ENCODE results near the gene ELAVL2.

Gene ELAVL2

DNA sequence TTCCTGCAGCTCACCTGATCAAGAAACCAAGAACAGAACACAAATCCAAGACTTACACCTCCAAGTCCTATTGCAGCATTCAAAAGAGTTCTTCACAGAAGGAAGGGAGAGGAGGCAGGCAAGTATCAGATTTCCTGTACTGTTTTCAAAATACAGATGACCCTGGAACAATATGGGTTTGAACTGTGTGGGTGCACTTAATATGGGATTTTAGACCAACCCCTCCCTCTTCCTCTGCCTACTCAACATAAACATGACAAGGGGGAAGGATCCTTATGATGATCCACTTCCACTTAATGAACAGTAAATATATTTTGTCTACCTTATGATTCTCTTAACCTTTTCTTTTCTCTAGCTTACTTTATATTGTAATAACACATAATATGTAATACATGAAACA lies 104.6 kb downstream of the ELAVL2 start:
- no peak for DNase-seq

DNA sequence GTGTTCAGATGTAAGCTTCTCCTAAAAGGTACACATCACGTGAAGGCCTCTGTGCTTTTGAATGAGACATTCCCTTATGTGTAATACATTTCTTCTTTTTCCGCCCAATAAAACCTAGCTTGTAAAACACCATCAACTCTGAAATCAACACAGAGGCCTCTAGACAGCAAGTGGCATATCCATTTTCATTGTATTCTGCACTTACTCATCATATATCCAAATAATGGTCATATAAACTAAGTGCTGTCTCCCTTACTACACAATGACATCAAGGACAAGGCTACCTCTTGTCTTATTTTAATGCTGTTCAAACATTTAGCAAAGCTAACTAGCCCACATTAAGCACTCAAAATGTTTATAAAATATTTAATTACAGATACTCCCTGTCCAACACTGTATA lies 108.5 kb downstream of the ELAVL2 start:
- peak; percentile 29 for DNase-seq

DNA sequence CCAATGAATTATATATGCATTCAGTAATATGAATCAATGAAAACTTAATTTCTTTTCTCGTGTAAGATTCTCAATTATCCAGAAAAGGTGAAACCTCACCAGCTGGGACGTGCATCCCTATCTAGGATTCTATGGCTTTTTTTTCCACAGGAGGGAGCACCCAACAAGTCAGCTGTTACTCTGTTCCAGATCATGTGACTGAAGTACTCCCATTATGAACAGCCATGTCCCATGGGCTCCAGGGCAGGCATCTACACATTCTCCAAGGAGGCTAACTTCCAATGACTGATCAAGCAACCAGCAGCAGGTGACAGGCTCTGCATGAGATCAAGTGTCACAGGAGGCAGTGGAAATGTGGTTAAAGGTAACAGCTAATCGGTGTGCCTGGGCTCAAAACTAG lies 118.8 kb downstream of the ELAVL2 start:
- DNase-seq: no peak

DNA sequence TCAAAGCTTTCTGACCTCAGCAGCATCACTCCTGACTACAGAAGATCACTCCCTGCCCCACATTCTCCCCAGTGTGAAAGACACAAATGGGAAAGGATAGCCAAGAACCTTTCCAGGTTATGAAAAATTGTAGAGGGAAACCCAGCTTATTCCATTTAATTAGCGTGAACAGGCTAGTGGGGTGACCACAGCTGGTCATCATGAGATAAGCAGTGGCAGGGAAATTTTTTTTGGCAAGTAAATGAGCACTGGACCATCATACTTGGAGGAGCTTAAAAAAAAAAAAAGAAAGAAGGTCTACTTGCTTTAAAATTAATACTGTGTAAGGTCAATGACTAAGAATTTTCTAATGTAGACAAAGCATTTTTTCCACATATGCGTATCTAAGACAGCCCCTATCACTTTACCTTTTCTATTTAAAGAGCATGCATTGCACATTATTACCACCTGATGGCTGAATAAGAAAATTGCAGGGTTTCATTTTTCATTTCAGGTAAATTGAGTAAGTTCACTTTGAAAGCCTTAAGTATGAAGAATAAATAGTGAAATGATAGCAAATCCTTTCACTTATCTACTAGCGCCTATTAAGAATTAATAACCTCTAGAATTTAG lies 123.6 kb downstream of the ELAVL2 start:
- DNase-seq: no peak

DNA sequence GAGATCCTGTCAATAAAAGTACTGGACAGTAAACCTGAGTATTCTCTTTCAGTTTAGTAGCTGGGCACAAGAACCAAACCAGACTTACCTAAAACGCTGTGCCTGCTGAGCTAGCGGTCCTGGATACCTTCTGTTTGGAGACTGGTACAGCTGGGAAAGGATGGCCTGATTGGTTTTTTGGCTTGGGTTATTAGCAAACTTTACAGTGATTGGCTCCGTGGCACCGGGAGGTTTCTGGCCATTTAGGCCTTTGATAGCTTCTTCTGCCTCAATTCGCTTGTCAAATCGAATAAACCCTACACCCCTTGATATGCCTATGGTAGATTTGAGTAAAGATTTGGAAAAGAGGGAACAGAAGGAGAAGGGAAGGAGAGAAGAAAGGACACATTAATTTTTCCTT lies 124.7 kb downstream of the ELAVL2 start:
- no peak for DNase-seq

DNA sequence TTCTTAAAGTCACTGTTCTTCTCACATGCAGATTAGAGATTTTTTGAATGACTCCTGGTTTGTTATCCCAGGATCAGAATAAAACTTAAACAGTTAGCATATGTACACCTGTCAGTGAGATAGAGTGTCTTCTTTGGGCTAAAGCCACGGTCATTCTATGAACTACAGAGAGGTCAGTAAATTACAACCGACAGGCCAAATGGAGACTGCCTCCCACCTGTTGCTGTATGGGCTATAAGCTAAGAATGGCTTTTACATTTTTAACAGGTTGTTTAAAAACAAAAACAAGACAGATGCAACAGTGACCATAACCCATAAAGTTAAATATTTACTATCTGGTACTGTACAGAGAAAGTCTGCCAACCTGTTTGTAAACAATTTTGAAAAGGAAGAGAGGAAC lies 125.7 kb downstream of the ELAVL2 start:
- DNase-seq: no peak

DNA sequence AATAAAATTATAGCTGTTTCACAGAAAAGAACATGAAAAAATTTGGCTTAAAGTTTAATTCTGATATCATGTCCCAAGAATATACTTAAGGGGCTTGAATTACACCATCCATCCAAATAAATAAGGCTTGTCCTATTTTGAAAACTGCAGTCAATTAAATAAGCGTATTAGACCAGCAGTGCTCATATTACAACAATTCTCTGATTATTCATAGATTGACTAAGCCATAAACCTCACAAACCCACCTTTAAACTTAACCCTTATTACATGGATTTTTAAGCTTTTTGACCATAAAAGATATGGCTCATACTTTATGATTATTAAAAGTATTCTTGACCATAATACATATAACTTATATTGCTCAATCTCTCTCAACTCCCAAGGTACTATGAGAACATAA lies 127.9 kb downstream of the ELAVL2 start:
- no peak for DNase-seq

DNA sequence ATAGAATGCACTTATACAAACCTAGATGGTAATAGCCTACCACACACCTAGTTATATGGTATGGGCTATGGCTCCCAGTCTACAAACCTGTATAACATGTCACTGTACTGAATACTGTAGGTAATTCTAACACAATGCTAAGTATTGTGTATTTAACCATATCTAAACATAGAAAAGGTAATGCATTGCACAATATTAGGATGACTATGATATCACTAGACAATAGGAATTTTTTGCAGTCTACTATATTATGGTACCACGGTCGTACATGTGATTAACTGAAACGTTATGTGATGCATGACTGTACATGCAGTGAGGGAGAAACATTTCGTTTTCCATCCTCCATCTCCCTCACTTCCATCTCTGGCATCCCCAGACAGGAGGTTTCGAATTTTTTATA lies 130.5 kb downstream of the ELAVL2 start:
- DNase-seq: no peak

DNA sequence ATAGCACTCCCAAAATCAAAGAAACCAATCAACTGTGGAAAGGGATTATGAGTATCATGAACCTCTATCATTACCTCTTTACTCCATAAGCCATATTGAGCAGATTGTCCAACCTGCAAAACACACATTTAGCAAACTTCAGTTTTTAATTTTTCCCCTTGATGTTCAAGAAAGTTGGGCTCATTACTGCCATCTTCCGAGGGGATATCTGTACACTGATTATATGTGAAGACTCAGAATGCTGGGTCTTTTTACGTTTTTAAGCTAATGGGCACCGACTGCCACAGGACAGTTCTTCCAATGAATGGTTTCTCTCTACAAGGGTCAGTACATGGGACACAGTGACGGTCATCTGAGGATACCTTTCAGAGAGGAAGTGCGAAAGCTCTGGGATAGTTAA lies 132.7 kb downstream of the ELAVL2 start:
- DNase-seq: no peak

DNA sequence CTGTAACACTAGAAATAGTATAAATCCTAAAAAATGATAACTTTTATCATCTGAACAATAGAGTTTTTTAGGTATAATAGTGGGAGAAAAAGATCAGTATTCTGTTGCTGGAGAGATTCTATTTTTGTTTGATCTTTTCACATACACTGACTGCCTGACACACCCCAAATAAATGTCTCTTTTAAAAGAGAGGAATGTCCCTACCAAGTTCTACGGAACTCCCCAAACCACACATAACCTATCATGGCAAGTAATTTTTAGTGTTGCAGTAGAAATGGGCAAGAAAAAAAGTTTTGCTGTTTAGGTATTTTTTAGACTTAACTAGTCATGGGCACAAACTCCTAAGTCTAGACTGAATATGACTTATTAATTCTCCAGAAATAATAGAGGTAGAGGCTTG lies 139.1 kb downstream of the ELAVL2 start:
- DNase-seq: no peak

DNA sequence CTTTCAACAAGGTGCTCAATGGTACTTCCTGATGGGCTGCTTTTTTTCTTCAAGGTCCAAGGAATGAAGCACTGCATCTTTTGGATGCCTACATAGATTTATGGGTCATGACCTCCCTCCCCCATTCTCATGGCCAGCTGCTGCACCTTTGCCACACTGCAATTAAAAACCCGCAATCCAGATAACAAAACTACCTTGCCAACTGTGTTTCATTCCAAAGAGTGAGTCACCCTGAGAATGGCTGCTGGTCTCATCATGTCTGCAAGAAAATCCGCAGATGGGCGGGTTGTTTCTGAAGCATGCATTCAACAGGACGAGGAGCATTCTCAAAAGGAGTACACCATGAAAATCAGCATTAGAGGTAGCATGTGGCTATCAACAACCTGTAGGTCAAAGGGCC lies 139.8 kb downstream of the ELAVL2 start:
- DNase-seq: no peak

DNA sequence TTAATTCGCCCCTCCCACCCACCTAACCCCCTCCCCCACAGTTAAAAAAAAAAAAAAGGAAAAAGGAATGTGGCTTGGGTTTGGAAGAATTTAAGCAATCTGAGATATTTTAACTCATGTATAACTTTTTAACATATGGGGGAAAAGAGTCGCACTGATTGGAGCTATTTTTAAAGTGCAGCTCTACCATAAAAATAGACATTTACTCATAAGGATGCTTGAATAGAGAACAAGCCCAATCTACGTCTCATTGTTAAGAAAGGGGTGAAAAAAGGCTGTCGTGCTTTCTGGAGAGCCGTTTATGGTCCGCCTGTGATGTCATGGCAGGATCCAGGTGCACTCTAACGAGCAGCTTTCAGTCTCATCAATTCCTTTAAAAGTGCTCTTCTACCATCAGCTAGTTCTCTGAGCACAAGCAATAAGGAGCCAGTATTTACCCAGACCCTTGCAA lies 142.4 kb downstream of the ELAVL2 start:
- DNase-seq: no peak

DNA sequence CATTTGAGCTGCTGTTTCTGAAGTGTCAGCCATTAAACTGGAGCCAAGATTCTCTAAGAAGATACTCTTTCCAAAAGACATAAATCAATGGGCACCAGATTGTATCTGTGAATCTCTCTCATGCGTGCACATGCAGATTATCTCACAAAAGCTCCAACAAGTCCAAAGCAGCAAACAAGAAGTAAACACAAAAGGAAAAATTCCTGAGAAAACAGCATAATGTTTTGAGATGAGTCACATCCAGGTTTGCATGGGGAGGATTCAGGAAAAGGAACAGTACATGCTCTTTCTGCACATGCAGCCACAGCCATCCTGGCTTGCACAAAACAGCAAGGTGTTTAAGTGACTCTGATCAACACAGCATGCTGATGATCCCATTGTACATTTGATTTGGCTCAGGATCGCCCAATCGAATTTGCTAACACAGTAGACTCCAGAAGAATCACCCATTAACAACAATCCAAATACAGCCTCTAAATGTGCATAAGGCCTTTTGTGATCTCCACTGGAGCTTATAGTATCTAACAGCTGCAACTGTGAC lies 143.1 kb downstream of the ELAVL2 start:
- DNase-seq: no peak

DNA sequence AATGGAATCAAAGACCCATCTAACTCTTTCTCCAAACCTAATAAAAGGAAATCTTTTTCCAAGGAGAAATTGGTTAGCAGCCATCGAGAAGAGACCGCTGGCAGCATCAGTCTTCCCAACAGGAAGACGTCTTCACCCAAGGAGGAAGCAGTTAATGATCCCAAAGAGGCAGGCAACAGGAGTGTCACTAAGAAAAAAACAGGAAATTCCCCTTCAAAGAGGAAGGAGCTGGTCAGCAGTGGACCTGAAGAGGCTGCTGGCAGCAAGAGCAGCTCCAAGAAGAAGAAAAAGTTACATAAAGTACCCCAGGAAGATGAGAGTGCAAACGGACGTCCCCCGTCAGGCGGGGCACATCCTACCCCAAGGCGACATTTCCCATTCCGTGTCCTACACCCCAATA lies 143.7 kb downstream of the ELAVL2 start:
- no peak for DNase-seq

DNA sequence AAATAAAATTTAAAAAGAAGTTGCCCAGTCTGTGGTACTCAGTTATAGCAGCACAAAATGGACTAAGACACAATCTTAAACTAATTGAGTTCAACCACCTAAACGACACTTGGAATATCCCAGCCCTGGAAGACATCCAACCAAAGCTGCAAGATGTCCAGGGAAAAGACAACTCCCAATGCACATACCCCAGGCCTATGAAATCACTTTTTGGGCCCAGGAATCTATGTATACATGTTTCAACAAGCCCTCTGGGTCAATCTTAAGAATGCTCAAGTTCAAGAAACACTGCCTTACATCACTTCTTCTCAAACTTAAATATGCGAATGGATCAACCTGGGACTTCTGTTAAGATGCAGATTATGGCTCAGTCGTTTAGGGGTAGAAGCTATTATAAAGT lies 148.6 kb downstream of the ELAVL2 start:
- no peak for DNase-seq

DNA sequence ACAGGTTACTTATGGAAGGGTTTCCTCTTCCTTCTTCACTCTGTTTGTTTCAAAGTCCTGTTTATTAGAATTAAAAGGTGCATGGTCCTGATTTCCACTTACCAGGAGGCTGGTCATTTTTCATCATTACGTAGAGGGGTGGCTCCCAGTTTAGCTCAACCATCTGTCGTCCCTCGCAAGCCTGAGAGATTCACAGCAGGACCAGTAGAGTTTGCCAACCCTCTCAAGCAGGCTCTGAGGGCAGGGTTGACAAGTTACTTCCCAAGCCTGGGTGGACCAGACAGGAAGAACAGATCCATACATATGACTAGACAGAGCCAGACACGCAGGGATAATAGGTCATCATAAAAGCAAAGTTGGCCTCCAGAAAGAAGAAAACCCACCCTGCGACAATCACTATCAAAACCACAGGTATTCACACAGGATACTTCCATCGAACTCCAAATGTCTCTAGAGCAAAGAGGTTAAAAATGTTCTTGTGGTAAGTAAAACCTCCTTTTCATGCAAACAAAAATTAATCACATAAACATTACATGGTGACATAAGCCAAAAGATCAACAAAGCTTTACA lies 151.9 kb downstream of the ELAVL2 start:
- no peak for DNase-seq

DNA sequence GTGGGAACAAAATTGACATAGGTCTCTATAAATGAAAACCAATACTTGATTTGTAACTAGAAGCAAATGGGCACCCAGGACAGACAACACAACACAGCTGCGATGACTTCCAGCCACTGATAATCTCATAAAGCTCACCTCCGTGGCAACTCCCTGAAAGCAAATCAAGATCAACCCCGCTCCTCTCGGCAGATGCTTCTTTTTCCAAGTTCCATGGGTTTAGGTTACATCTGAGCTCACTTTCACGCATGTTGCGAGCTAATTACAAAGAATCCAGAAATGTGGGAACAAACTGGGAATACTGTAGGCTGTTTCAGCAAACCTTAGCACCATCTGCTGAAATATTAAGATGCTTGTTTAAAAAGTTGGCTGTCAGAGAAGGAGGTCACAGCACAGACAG lies 153.9 kb downstream of the ELAVL2 start:
- no peak for DNase-seq

DNA sequence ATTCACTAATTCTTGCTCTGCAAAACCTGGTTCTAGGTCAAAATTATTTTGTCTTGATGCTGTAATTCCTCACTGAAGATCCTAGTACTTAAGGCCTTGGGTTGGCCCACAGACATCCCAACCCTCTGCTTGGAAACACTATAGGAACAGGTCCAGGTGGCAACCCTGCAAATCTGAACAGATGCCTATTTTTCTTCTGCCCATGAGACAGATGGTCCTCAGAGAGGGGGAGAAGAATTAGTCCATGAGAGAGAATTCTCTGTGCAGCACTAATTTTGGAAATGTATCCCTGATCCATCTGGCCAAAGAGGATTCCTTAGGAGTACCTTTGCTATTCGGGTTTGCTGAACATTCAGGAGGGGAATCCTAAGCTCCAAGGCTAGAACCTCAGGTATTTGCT lies 156.3 kb downstream of the ELAVL2 start:
- DNase-seq: no peak

DNA sequence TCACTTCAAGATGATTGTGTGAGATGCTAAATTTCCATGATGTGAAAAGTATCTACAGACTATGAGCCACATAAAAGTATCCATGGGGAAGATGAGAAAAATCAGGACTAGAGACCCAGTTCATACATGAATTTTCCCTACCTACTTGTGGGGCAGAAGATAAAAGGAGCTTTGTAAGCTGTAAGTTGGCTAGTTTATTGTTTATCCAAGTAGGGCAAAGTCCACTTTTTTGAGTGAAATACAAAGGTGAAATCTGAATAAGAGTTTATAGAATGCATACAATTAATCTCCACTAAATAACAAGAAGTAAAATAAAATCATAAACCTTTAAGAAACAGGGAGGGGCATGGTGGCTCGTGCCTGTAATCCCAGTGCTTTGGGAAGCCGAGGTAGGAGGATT lies 160.4 kb downstream of the ELAVL2 start:
- DNase-seq: no peak

DNA sequence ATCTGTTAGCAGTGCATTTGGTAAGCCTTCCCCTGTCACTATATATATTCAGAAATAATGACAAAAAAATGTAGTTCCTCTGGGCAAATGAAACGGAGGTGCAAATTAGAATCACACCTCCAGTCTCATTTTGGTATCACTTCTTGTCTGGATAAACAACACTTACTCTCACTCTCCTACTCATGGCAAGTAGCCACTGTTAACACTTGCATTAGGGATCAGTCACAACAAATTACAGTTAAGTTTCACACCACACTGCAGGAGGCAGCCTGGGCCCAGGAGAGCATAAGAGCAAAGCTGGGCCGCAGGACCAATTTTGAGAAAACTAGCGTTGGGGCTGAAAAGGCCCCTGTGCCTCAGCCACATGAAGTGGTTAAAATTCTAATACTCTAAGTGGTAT lies 161.0 kb downstream of the ELAVL2 start:
- DNase-seq: no peak

DNA sequence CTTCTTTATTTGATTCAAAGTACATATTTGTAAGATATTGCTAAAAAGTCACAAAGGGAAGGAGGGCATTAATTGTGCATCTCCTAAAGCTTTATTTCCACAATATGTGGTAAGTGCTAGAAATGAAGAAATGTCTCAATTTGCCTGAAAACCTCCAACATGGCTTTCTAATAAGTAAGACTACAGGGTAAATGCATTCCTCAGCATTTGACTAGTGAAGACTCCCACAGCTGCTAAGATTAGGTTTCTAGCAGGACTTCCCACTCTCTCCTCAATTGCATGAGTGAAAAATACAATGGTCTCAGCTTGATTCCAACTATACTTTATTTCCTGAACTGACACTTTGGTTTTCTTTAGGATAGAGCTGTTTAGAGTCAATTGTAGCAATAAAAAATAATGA lies 162.1 kb downstream of the ELAVL2 start:
- no peak for DNase-seq

DNA sequence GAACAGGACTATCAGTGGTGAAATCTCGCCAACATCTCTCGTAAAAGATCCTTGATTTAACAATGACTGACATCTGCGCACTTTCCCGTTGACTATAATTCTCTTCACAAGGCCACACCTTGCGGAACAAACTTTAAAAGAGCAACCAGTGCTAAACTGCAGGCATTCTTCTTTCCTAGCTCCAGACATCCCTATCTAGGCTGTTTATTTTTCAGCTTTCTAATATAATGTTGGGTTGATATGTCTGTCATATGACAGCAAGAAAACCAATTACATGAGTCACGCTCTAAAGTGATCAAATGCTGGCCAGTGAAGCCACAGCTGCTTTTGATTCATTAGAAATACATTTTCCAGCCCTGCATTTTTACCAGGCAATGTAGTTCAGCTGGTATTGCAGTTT lies 162.5 kb downstream of the ELAVL2 start:
- no peak for DNase-seq

DNA sequence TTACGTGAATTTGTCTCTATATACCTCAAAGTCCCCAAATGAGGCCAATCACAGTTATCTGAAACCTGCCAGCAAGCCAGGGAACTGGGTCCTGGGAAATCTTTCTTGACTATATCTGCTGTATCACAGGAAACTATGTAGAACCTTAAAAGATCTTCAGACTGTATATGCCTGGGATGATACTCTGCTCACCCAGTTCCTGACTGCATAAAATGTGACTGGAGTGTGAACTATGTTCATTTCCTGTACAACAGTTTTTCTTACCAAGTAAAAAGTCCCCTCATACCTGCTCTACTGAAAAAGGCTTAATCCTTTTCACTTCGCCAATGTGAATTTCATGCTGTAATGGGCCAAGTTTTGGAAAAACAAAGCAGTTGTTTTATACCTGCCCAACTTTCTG lies 162.9 kb downstream of the ELAVL2 start:
- DNase-seq: no peak

DNA sequence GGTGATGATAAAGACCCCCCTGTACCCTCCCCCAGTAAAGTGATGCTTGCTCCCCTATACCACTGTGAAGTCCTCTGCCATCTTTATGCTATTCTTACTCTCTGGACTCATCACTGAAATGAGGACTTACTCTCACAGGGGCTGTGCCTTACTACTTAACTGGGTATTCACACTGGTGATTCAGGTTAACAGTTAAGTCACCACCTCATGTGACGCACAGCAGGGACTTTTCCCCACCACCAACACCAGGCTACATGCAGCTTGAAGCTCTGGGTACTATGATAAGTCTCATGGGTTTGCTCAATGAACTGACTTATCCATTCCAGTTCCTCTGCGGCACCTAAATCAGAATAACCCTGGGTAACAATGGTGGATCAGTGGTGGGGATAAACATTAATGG lies 163.7 kb downstream of the ELAVL2 start:
- DNase-seq: no peak

DNA sequence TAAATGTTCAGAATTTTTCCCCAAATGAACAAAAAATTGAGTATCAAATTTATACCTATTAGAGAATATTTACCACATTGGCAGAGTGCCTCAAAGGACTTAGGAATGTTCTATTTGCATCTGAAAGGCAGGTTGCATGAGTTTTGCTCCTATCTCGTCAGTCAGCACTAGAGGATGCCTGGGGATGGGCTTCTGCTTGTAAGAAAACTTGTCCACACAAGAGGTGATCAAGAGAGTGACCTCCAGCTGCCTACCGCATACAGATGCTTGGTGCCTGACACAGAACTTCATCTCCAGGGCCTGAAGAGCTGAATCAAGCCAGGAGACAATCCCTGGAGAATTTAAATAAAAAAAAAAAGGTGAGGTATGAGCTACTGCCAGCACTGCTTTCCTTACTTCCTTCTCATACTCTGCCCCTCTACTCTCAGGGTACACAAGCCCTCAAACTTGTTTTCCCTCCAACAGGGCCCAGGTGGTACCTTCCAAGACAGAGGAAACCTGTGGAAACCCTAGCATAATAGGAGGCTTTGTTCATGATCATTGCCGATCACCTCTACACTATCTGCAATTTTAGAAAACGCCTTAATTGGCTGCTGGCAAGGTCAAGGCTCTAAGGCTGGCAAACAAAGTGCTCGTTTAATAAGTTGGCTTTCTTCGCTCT lies 166.6 kb downstream of the ELAVL2 start:
- DNase-seq: no peak

Measured in DMS79 (cell line).